CD4-positive, alpha-beta T cell (primary cell): ENCODE measurements around the gene COL6A5. TPM values are rescaled to one million over a fixed set of nuclear protein-coding genes. Genes with fewer than 3 reads are reported as not detected.

Experiments
- ATAC-seq: fragments of 200-7000 bp; cut with Tn5 transposase; one replicate; pipeline ENCODE4 v1.10.0; 2022; ENCODE audit warnings: mild to moderate bottlenecking; ENCODE audit not compliant: poor library complexity
- CTCF ChIA-PET: fragments of 350-600 bp; sonication (Branson Sonifier 250); formaldehyde crosslinking; loops from one replicate; lab custom pipeline; 2021; ENCODE audit warnings: antibody characterized with exemption, inconsistent platforms; lab: Charles Lee
- POLR2A ChIA-PET: fragments of 350-600 bp; sonication (Branson Sonifier 250); formaldehyde crosslinking; loops from one replicate; lab custom pipeline; 2021; ENCODE audit warnings: antibody characterized with exemption, inconsistent platforms; lab: Charles Lee
- DNase-seq, 14 experiments: peaks; one replicate each; pipeline ENCODE4 v3.0.0-alpha.2; 2013 to 2020; ENCODE audit warnings: mixed read lengths in 2 of 14
- H3K27ac ChIP-seq, 2 donors: one replicate each; pipeline versions ENCODE4 v1.5.1 to v1.7.0; 2013; ENCODE audit warnings: low read length in 2 of 2, low read depth in 1 of 2, mild to moderate bottlenecking in 1 of 2
- H3K27me3 ChIP-seq, 2 experiments: 1 replicate in 1 of 2; 2 replicates in 1 of 2; pipeline versions ENCODE4 v1.6.1 to v1.7.0; 2013; ENCODE audit warnings: low read length in 2 of 2, control low read depth in 1 of 2, mild to moderate bottlenecking in 1 of 2, moderate library complexity in 1 of 2; ENCODE audit not compliant: insufficient read depth in 2 of 2, control insufficient read depth in 1 of 2
- H3K36me3 ChIP-seq: one replicate; pipeline ENCODE4 v1.6.1; 2013; ENCODE audit warnings: low read length, control low read depth; ENCODE audit not compliant: insufficient read depth
- H3K4me1 ChIP-seq: one replicate; pipeline ENCODE4 v1.6.1; 2013; ENCODE audit warnings: low read length, control low read depth; ENCODE audit not compliant: insufficient read depth
- H3K4me3 ChIP-seq: one replicate; pipeline ENCODE4 v1.5.1; 2013; ENCODE audit warnings: mild to moderate bottlenecking, low read length, moderate library complexity
- H3K9me3 ChIP-seq, 2 experiments: 1 replicate in 1 of 2; 2 replicates in 1 of 2; pipeline versions ENCODE4 v1.6.1 to v1.7.0; 2013; ENCODE audit warnings: low read length in 2 of 2, mild to moderate bottlenecking in 2 of 2, control low read depth in 1 of 2, moderate library complexity in 1 of 2; ENCODE audit not compliant: control insufficient read depth in 1 of 2, insufficient read depth in 1 of 2
- H3K27ac Mint-ChIP-seq: one replicate; pipeline ENCODE4 v1.8.0; 2020; ENCODE audit warnings: mixed read lengths
- H3K27me3 Mint-ChIP-seq: one replicate; pipeline ENCODE4 v1.8.0; 2021; ENCODE audit warnings: mixed read lengths
- H3K36me3 Mint-ChIP-seq: one replicate; pipeline ENCODE4 v1.8.0; 2021; ENCODE audit warnings: low read depth, mixed read lengths
- H3K4me1 Mint-ChIP-seq: one replicate; pipeline ENCODE4 v1.8.0; 2021; ENCODE audit warnings: low read depth, mixed read lengths
- H3K4me3 Mint-ChIP-seq: one replicate; pipeline ENCODE4 v1.8.0; 2020; ENCODE audit warnings: mild to moderate bottlenecking, mixed read lengths
- H3K9me3 Mint-ChIP-seq: one replicate; pipeline ENCODE4 v1.8.0; 2020; ENCODE audit warnings: mixed read lengths
- CTCF ChIP-seq: fragments of 200-600 bp; IDR thresholded peaks from one replicate; pipeline ENCODE4 v1.8.0; 2022; ENCODE audit warnings: antibody characterized with exemption, mild to moderate bottlenecking
- intact Hi-C, 2 experiments: fragments of 100-400 bp; cut with DNase I in 1 of 2; cut with micrococcal nuclease in 1 of 2; formaldehyde crosslinking; loops; one replicate each; pipeline versions ENCODE4 v1.15.1 to v1.9.0; 2023 to 2025; cut with DNase I, micrococcal nuclease
- total RNA-seq, 174 experiments: library from RNA in 2 of 174; stranded (reverse) in 2 of 174; gene quantifications; one replicate each; pipeline ENCODE4 v1.2.3 and lab custom pipeline; 2021 to 2026

COL6A5 gene
- total RNA-seq, 2 experiments from 2014 or later, result not detected

GRCh38 chr3:130533247-130533646 is 187.8 kb downstream of the COL6A5 start:
- H3K27me3 Mint-ChIP-seq, result peaks cover 12% of the 10 kb centered on the region
- peaks cover 18% of the 10 kb centered on the region for H3K4me1 Mint-ChIP-seq
- no peak for TF ChIP-seq CTCF
- Histone ChIP-seq H3K27ac (no peak overlapping the region), H3K27me3 (no peaks in the 10 kb centered on the region), H3K9me3 (no peaks in the 10 kb centered on the region), H3K36me3 (no peaks in the 10 kb centered on the region), H3K4me1 (peaks cover 9% of the 10 kb centered on the region), H3K4me3 (no peak overlapping the region)
- no peak overlapping the region for H3K4me3 Mint-ChIP-seq
- no peaks in the 10 kb centered on the region for H3K9me3 Mint-ChIP-seq
- H3K27ac Mint-ChIP-seq, result no peak overlapping the region
- ChIA-PET CTCF (no interaction called here), POLR2A (no interaction called here)
- ATAC-seq, result no peak
- H3K36me3 Mint-ChIP-seq, result no peaks in the 10 kb centered on the region
- intact Hi-C loops, result no loop called here
- DNase-seq, result no peak

Other genes starting within 250 kb of the COL6A5 start
- gene COL6A6, start 171.5 kb downstream of the COL6A5 start, total RNA-seq, result not detected